ENCODE data around the gene MAP3K13.
"Not testable (repeated sequence)": the region's sequence is repeated elsewhere in the genome, so short reads cannot be mapped to it uniquely, and the experiment has no call there.

Gene MAP3K13

GRCh38 chr3:185366074-185366335 is 3.1 kb downstream of the MAP3K13 start:
- ChIA-PET CTCF (interaction anchor here (1.0 to 2.0 kb wide), 2 partner anchors 9 to 209 kb away, joined by 3 to 7 read pairs; no protein-coding TSS in a partner anchor), POLR2A (no interaction called here)
- DNase-seq (ENCODE audit: extremely low spot score): no peak
- TF ChIP-seq CTCF (IDR thresholded peaks at IDR 0.05; ENCODE audit: control extremely low read depth, extremely low read depth, low read depth, missing control alignments): no peak

- CTCF ChIA-PET: interaction anchor here (1.0 to 2.0 kb wide), 3 partner anchors 10 to 209 kb away, joined by 3 to 7 read pairs (median 4); no protein-coding TSS in a partner anchor
- no peak for TF ChIP-seq CTCF (IDR thresholded peaks at IDR 0.05; ENCODE audit: control extremely low read depth, extremely low read depth, low read depth, missing control alignments)
- POLR2A ChIA-PET: no interaction called here
- no peak for DNase-seq (ENCODE audit: extremely low spot score)
Measured at GRCh38 chr3:185366913-185367312, 4.0 kb downstream of the MAP3K13 start.

GRCh38 chr3:185370349-185370748 is 7.4 kb downstream of the MAP3K13 start:
- DNase-seq (ENCODE audit: extremely low spot score); POLR2A ChIA-PET: not testable (repeated sequence)
- CTCF ChIA-PET: interaction anchor here (1.1 kb wide), 1 partner anchor 76 kb away, joined by 3 read pairs; no protein-coding TSS in a partner anchor

- ChIA-PET POLR2A (no interaction called here), CTCF (interaction anchor here (1.1 kb wide), 1 partner anchor 75 kb away, joined by 3 read pairs; no protein-coding TSS in a partner anchor)
- no peak for DNase-seq (ENCODE audit: extremely low spot score)
- TF ChIP-seq CTCF (IDR thresholded peaks at IDR 0.05; ENCODE audit: control extremely low read depth, extremely low read depth, low read depth, missing control alignments): no peak
Measured at GRCh38 chr3:185371306-185372074, 8.6 kb downstream of the MAP3K13 start.

GRCh38 chr3:185381320-185382058 is 18.6 kb downstream of the MAP3K13 start:
- POLR2A ChIA-PET: no interaction called here
- CTCF ChIA-PET: interaction anchor here (1.8 kb wide), 1 partner anchor 32 kb away, joined by 7 read pairs; no protein-coding TSS in a partner anchor
- TF ChIP-seq CTCF (IDR thresholded peaks at IDR 0.05; ENCODE audit: control extremely low read depth, extremely low read depth, low read depth, missing control alignments): no peak
- DNase-seq (ENCODE audit: extremely low spot score): no peak

GRCh38 chr3:185382154-185382553 is 19.2 kb downstream of the MAP3K13 start:
- POLR2A ChIA-PET: no interaction called here
- no peak for DNase-seq (ENCODE audit: extremely low spot score)
- CTCF ChIA-PET: no interaction called here

GRCh38 chr3:185386515-185386914 is 23.6 kb downstream of the MAP3K13 start:
- CTCF ChIA-PET; POLR2A ChIA-PET; DNase-seq (ENCODE audit: extremely low spot score): not testable (repeated sequence)

More at GRCh38 chr3:185382154-185382553, 19.2 kb downstream of the MAP3K13 start:
- TF ChIP-seq CTCF (IDR thresholded peaks at IDR 0.05; ENCODE audit: control extremely low read depth, extremely low read depth, low read depth, missing control alignments): no peak

Measured in GM10248 (cell line).